Measurements from ENCODE around the gene CZIB.
A peak's percentile ranks its signal among the peaks of the same experiment; 100 is the strongest.

Gene CZIB

DNA sequence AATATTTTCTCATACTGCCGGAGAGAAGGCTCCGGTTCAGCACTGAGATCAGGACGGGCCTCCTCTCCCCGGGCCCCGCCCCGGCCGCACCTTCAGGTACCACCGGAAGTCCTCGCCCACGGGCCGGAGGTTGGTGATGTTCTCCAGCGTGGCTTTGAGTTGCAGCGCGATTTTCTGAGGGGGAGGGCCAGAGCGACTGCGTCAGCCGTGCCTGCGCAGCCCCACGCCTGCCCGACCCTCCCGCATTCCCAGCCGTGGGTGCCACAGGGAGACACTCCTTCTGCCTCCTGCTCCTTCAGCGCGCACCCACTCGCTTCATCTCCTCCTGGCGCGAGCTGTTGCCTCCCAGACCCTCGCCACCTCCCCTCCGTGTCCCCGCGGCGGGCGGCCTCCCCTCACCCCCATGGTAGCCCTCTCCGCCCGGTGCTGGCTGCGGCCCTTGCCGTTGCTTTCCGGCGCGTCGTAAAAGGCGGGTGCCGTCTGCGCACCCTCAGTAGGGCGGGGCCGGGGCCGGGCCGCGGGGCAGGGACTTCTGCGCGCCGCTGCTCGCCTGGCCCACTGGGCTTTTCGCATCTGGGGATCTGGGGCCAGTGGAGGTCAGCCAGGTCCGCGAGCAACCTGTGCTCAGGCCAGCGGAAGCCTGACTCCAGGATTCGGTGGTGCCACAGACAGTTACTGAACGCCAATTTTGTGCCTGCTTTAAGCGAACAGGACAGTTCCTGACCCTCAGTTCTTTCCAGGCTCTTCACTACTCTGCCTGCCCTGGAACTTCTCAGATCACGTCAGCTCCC is at the start of gene CZIB:
Gene CZIB (minus strand): TSS at position 464 of the 791 bp plus-strand sequence. CDS start 59 bp downstream, at position 405.
- peak; percentile 88 to 96 (median 90) for DNase-seq (ENCODE audit: low read depth in 3 of 3)

- DNase-seq (ENCODE audit: low read depth in 3 of 3): no peak
Measured at GRCh38 chr1:53270107-53270506, 49.7 kb upstream of the CZIB start.

- DNase-seq (ENCODE audit: low read depth in 3 of 3): no peak
Measured at GRCh38 chr1:53267761-53268160, 47.3 kb upstream of the CZIB start.

- no peak for DNase-seq (ENCODE audit: low read depth in 3 of 3)
Measured at GRCh38 chr1:53266038-53266437, 45.6 kb upstream of the CZIB start.

DNA sequence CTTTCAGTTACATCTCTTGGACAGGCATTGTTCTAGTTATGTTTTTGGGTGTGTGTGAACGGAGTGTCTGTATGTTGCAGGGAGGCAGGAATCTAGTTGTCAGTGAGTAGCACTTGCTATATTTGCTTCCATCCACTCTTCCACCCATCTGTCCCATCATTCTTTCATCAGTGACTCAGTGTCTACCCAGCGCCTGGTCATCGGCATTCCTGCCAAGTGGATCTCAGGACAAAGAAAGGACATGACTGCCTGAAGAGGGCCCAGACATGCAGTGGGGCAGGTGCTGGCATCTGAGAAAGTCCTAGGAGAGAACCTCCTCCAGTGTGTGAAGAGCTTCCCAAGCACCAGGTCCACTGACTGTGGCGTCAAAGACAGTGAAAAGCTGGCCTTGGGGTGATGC is 45.1 kb upstream of the CZIB start:
- no peak for DNase-seq (ENCODE audit: low read depth in 3 of 3)

GRCh38 chr1:53264048-53264447 is 43.6 kb upstream of the CZIB start:
- no peak for DNase-seq (ENCODE audit: low read depth in 3 of 3)

DNA sequence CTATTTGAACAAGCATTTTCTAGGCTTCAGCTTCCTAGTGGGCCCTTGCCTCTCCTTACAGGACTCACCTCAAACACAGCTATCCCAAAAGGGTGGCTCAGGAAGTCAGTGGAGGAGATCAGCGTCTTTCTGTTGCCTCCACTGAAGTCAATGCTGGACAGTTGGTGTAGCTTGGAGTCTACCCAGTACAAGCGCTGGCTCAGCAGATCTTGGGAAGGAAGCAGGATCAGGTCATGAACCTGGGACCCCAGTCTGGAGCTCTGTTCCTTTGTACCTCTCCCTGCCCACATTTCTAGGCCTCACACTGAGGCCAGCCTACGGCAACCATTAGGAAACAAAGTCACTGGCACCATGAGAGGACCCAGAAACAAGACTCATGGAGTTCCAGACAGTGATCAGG is 41.6 kb upstream of the CZIB start:
- no peak for DNase-seq (ENCODE audit: low read depth in 3 of 3)

DNA sequence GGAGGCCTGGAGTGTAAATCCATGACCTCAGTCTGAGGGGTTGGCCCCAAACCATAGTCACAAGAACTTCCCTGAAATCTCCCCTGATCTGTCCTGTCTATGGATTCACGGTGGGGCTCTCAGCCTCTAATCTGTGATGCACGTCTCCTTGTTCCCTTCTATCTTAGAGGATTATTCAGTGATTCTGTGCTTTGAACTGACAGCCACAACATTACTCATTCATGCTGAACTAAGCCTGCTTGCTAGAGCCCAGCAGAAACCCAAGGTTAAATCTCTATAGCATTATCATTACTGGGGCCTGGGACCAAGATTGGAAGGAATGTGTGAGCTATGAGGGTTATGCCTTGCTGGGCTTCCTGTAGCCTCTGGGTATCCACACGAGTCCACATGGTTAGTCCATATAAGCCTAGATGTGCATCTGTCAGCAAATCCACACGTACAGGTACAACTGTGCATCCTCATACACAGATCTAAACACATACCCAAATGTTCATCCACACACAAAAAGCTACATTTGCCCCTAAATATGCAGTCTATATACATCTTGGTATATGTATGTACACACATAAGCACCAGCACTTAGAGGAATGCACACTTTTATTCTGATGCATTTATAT is 40.3 kb upstream of the CZIB start:
- no peak for DNase-seq (ENCODE audit: low read depth in 3 of 3)

DNA sequence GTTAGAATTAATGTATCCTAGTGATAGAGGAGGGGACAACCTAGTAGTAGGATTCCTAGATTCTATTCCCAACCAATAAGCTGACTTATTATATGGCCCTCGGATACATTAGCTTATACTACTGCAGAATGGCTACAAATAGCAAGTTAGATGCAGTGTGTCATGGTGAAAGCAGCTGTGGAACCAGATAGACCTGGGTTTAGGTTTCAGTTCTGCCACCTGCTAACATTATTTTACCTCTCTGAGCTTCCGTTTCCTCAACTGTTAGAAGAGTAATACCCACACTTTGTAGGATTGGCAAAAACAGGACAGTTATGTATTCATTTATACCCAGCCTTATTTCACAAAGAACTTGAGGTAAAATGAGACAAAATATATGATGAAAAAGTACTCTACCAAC is 39.5 kb upstream of the CZIB start:
- DNase-seq (ENCODE audit: low read depth in 3 of 3): no peak

DNA sequence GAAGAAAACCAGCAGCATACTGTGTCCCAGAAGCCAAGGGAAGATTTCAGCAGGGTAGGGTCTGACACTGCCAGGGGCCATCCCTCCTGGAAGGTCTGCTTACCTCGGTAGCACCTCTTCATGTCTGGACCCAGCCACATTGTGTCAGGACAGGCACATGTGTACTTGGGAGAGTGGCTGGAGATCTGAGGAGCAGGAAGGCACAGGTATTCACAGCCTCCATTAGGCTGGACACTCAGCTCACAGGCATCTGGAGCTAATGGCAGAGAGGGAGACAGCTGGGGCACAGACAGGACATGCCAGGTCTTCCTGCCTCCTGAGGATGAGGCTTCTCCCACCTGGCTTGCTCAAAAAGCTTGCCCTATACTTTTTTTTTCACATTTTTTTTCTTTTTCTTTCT is 37.8 kb upstream of the CZIB start:
- no peak for DNase-seq (ENCODE audit: low read depth in 3 of 3)

DNA sequence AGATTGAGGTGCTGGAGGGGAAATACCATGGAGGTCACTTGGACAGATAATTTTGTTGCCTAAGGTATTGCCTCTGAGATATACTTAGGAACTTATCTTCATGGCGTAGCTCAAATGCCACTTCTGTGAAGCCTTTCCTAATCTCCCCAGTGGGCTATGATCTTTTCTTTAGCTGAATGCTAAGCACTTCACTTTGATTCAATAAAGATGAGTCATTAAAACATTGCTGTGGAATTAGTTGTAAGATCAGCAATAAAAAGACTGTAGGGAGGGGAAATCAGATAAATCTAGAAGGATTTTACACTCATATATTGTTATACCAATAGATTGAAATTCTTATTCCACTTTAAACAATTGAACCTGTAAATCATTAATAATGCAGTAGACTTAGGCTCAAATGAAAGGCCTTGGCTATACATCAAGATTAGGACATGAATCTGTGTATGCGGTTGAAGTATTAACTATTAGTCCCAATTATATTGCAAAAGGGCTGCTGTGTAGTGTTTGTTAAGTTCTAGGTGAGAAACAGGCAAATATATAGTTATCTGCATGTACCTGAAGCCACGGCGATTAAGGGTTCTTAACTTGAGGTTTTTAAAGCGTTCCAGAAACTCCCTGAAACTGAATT is 37.1 kb upstream of the CZIB start:
- DNase-seq (ENCODE audit: low read depth in 3 of 3): no peak

- no peak for DNase-seq (ENCODE audit: low read depth in 3 of 3)
Measured at GRCh38 chr1:53256511-53257453, 36.3 kb upstream of the CZIB start.

DNA sequence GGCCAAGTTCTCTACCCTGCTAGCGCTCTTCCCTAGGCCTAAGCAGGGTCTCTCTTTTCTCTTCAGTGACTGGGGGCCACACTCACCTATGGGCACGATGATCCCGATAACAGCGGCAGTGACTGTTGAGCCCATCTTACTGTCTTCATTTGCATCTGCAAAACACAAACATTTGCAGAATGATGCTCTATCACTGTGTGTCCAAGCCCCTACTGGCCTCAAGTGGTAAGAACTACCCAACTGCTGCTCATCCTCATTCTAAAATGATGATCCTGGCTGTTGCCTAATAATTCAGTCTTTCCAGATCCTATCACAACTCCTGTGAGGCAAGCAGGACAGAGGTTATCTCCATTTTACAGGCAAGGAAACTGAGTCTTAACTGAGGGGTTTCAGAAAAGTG is 34.6 kb upstream of the CZIB start:
- DNase-seq (ENCODE audit: low read depth in 3 of 3): no peak

DNA sequence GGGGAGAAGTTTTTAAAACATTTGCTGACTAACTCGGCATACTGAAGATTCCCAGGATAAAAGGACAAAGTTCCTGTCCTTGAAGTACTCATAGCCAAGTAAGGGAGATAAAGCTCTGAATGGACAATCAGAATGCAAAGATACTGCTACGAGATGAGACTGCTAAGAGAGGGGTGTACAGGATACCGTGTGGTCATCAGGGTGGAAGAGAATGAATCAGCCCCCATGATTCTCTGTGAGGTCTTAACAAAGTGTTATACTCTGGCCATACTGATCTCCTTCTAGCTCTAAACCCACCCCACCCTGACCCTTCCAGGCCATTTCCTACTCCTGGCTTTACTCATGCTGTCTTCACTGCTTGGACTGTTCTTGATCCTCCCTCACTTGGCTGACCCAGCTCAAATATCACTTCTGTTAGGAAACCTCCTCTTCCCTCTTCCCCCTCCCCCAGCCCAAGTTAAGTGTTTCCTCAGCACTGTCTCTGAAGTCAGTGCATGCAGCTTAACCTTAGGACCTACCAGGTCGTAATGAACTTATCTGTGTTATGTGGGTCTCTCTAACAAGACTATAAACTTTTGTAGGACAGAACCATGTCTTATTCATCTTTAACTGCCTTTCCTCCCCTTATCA is 33.7 kb upstream of the CZIB start:
- DNase-seq (ENCODE audit: low read depth in 3 of 3): no peak

DNA sequence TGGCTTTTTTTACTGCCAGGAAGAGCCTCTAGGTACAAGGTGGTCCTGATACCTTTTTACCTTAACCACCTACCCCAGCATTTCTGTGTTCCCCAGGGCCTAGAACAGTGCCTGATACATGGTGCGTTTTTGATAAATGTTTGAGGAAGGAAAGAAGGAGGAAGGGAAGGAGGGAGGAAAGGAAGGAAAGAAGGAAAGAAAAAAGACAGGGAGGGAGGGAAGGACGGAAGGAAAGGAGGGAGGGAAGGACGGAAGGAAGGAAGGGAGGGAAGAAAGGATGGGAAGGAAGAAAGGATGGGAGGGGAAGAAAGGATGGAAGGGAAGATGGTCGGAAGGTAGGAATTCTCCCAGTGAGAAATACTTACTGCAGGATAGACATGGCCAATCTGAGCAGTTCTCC is 29.9 kb upstream of the CZIB start:
- no peak for DNase-seq (ENCODE audit: low read depth in 3 of 3)

GRCh38 chr1:53249706-53250105 is 29.3 kb upstream of the CZIB start:
- DNase-seq (ENCODE audit: low read depth in 3 of 3): no peak

DNA sequence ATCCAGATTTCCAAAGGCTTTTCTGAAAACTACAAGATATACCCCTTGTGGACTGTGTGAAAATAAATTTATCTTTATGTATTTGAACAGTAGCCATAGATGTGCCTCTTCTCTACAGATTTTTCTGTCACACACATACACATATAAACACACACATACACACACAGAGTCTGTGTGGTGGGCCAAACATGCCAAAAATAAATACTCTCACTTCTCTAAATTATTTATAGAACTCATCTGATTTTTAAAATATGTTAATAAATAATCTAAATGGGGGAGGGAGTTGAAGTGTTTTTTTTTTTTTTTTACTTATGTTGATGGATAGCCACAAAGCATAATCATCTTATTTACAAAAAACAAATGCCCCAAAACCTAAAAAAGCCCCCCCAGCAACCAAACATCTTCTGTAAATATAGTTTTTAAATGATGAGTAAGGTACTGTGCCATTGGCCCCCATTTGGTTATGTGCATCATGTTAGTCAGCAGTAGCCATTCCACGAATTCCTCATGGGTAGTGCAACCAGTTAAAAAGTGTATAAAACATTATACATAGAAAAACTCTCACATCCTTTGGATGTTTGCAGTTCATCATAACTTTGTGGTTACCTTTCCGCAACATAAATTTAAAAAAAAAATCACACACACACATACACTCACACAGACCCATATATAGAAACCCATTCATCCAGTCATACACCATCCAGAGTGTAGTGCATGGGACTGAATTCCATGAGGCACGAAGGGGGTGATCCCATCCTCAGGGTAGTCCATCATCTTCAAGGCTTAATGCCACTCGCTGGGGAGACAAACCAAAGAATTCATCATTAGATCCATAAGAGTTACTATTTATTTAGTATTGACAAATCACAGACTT is 26.1 kb upstream of the CZIB start:
- DNase-seq (ENCODE audit: low read depth in 3 of 3): no peak

- DNase-seq (ENCODE audit: low read depth in 3 of 3): no peak
Measured at GRCh38 chr1:53244141-53244540, 23.7 kb upstream of the CZIB start.

- DNase-seq (ENCODE audit: low read depth in 3 of 3): no peak
Measured at GRCh38 chr1:53242381-53242780, 21.9 kb upstream of the CZIB start.

- no peak for DNase-seq (ENCODE audit: low read depth in 3 of 3)
Measured at GRCh38 chr1:53241828-53242227, 21.4 kb upstream of the CZIB start.
